K562 (cell line): Measurements from ENCODE around the gene BZW2. TPM values are rescaled to one million over a fixed set of nuclear protein-coding genes. Genes with fewer than 3 reads are reported as not detected.
A peak's percentile ranks its signal among the peaks of the same experiment; 100 is the strongest.

Source experiments
- C11orf30 ChIP-seq: fragments of 450-650 bp; IDR thresholded peaks from 2 replicates; pipeline ENCODE4 v1.6.1; 2016; ENCODE audit warnings: low read depth, mild to moderate bottlenecking
- FOXM1 ChIP-seq, 2 experiments: fragments of 450-650 bp in 1 of 2; sonication (generic) in 1 of 2; formaldehyde crosslinking in 1 of 2; IDR thresholded peaks; 2 replicates each; pipeline versions ENCODE4 v1.6.1 to v1.9.0; 2017 to 2022; ENCODE audit warnings: low read depth in 2 of 2, mild to moderate bottlenecking in 2 of 2, missing genetic modification reagents in 1 of 2, moderate library complexity in 1 of 2
- SRSF9 ChIP-seq: fragments of 200-400 bp; formaldehyde crosslinking; IDR thresholded peaks from 2 replicates; pipeline ENCODE4 v1.6.1; 2017; ENCODE audit warnings: low read depth, low read length, borderline replicate concordance
- TBP ChIP-seq: optimal IDR thresholded peaks from 2 replicates; pipeline ENCODE3; 2011; ENCODE audit warnings: low read depth, low read length, improper control_type of control experiment
- ZNF217 ChIP-seq: sonication (generic); formaldehyde crosslinking; IDR thresholded peaks from 2 replicates; pipeline ENCODE4 v1.8.0; 2022; ENCODE audit warnings: mild to moderate bottlenecking, missing genetic modification reagents
- polyA plus RNA-seq, 8 experiments: library from polyadenylated mRNA; depleted of rRNA in 4 of 8; stranded (reverse) in 5 of 8; unstranded in 3 of 8; fragments of >200 nt; fragmentation: Nextera tagmentation in 2 of 8; fragmentation: Illumina TruSeq in 1 of 8; extraction: Ambion mirVana in 2 of 8; extraction: Trizol in 1 of 8; gene quantifications; 2 replicates each; pipeline versions ENCODE4 v1.2.1 to v1.2.3, GENCODE V29; 2011 to 2014; ENCODE audit warnings: inconsistent platforms in 1 of 8, missing spikeins in 1 of 8
- total RNA-seq, 7 experiments: library from RNA; depleted of rRNA in 6 of 7; stranded (reverse); fragments of >200 nt in 6 of 7; fragmentation: Illumina TruSeq in 2 of 7; extraction: Trizol in 2 of 7; gene quantifications; 2 replicates each; pipeline versions ENCODE4 v1.2.1 to v1.2.3, GENCODE V29; 2011 to 2021; ENCODE audit warnings: low replicate concordance in 1 of 7
- TF ChIP-seq, protein P1 (sequence below): fragments of 450-650 bp; IDR thresholded peaks from 2 replicates; pipeline ENCODE4 v1.6.1; 2016; ENCODE audit warnings: mild to moderate bottlenecking, moderate library complexity

Gene BZW2
- total and polyA plus RNA-seq, 9 of the 15 experiments (the other 6 are each of a cell fraction or from before 2014, with no cell fraction given) = 140 to 316 (median 173) TPM

DNA sequence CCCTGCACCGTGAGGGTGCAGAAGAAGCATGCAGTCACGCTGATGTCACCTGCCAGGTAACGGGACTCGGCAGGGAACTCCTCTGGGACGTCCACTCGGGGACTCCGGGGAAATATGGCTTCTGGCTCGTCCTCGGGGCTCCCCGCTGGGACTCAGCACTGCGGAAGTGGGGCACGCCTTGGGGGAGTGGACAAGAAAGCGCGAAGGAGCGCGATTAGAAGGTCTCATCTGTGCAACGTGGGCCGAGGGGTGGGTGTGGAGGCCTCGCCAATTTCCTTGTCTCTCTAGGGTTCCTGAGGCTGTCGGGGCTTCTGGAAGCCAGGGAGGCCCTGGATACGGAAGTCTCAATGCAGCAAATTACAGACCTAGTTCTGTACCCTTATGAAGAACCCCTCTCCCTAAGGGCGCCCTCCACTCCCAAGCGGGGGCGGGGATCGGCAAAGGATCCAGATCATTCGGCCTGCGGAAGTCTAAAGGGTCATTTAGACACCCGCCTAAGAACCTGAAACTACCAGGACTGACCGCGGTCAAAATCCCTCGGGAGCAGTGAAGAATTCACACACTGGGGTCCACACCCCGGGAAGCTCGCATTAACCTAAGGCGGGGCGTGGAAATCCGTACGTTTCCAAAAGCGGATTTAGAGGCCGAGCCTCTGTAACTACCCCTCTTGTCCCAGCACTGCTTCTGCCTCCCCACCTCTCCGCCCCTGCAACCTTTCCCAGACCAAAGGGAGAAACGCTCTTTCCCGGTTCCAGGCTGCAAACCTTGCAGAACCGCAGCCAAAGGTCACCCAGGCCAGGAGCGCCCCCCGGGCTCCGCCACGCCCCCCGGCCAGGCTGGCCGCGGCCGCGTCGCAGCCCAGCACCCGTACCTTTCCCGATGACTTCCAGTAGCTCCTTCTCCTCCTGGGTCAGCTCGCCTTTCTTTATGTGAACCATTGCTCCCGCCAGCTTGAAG is 1.1 kb upstream of the BZW2 start (continued):
- TF ChIP-seq, protein P1, sequence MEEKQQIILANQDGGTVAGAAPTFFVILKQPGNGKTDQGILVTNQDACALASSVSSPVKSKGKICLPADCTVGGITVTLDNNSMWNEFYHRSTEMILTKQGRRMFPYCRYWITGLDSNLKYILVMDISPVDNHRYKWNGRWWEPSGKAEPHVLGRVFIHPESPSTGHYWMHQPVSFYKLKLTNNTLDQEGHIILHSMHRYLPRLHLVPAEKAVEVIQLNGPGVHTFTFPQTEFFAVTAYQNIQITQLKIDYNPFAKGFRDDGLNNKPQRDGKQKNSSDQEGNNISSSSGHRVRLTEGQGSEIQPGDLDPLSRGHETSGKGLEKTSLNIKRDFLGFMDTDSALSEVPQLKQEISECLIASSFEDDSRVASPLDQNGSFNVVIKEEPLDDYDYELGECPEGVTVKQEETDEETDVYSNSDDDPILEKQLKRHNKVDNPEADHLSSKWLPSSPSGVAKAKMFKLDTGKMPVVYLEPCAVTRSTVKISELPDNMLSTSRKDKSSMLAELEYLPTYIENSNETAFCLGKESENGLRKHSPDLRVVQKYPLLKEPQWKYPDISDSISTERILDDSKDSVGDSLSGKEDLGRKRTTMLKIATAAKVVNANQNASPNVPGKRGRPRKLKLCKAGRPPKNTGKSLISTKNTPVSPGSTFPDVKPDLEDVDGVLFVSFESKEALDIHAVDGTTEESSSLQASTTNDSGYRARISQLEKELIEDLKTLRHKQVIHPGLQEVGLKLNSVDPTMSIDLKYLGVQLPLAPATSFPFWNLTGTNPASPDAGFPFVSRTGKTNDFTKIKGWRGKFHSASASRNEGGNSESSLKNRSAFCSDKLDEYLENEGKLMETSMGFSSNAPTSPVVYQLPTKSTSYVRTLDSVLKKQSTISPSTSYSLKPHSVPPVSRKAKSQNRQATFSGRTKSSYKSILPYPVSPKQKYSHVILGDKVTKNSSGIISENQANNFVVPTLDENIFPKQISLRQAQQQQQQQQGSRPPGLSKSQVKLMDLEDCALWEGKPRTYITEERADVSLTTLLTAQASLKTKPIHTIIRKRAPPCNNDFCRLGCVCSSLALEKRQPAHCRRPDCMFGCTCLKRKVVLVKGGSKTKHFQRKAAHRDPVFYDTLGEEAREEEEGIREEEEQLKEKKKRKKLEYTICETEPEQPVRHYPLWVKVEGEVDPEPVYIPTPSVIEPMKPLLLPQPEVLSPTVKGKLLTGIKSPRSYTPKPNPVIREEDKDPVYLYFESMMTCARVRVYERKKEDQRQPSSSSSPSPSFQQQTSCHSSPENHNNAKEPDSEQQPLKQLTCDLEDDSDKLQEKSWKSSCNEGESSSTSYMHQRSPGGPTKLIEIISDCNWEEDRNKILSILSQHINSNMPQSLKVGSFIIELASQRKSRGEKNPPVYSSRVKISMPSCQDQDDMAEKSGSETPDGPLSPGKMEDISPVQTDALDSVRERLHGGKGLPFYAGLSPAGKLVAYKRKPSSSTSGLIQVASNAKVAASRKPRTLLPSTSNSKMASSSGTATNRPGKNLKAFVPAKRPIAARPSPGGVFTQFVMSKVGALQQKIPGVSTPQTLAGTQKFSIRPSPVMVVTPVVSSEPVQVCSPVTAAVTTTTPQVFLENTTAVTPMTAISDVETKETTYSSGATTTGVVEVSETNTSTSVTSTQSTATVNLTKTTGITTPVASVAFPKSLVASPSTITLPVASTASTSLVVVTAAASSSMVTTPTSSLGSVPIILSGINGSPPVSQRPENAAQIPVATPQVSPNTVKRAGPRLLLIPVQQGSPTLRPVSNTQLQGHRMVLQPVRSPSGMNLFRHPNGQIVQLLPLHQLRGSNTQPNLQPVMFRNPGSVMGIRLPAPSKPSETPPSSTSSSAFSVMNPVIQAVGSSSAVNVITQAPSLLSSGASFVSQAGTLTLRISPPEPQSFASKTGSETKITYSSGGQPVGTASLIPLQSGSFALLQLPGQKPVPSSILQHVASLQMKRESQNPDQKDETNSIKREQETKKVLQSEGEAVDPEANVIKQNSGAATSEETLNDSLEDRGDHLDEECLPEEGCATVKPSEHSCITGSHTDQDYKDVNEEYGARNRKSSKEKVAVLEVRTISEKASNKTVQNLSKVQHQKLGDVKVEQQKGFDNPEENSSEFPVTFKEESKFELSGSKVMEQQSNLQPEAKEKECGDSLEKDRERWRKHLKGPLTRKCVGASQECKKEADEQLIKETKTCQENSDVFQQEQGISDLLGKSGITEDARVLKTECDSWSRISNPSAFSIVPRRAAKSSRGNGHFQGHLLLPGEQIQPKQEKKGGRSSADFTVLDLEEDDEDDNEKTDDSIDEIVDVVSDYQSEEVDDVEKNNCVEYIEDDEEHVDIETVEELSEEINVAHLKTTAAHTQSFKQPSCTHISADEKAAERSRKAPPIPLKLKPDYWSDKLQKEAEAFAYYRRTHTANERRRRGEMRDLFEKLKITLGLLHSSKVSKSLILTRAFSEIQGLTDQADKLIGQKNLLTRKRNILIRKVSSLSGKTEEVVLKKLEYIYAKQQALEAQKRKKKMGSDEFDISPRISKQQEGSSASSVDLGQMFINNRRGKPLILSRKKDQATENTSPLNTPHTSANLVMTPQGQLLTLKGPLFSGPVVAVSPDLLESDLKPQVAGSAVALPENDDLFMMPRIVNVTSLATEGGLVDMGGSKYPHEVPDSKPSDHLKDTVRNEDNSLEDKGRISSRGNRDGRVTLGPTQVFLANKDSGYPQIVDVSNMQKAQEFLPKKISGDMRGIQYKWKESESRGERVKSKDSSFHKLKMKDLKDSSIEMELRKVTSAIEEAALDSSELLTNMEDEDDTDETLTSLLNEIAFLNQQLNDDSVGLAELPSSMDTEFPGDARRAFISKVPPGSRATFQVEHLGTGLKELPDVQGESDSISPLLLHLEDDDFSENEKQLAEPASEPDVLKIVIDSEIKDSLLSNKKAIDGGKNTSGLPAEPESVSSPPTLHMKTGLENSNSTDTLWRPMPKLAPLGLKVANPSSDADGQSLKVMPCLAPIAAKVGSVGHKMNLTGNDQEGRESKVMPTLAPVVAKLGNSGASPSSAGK = peak; percentile 41
- TF ChIP-seq ZNF217 (CRISPR knock-in tag) (no peak), C11orf30 (no peak), TBP (peak; percentile 44), FOXM1 (IDR thresholded peaks at IDR 0.05; ENCODE audit: low read depth) (no peak), FOXM1 (CRISPR knock-in tag; IDR thresholded peaks at IDR 0.05; ENCODE audit: low read depth) (no peak), SRSF9 (no peak)
